Bronchial epithelial cell (primary cell): ENCODE data around the gene VARS1. TPM values are rescaled to one million over a fixed set of nuclear protein-coding genes. Genes with fewer than 3 reads are reported as not detected.
"Not testable (repeated sequence)": the region's sequence is repeated elsewhere in the genome, so short reads cannot be mapped to it uniquely, and the experiment has no call there.

Experiments used
- DNase-seq: peaks from one replicate; pipeline ENCODE4 v3.0.0-alpha.2; 2010; ENCODE audit warnings: low read depth
- FAIRE-seq: peaks from 2 replicates; lab custom pipeline; 2011; peaks lifted over from hg19 to GRCh38; lab: Jason Lieb, UNC
- H3K27me3 ChIP-seq: 2 replicates; pipeline ENCODE4 v1.5.1; 2011; ENCODE audit warnings: low read length; ENCODE audit not compliant: control insufficient read depth, insufficient read depth
- H3K36me3 ChIP-seq: 2 replicates; pipeline ENCODE4 v1.5.1; 2011; ENCODE audit warnings: low read length; ENCODE audit not compliant: control insufficient read depth, insufficient read depth
- H3K4me3 ChIP-seq: 2 replicates; pipeline ENCODE4 v1.5.1; 2011; ENCODE audit warnings: mild to moderate bottlenecking, low read depth, low read length, control low read depth
- total RNA-seq: library from RNA; depleted of rRNA; stranded (reverse); fragments of >200 nt; gene quantifications from 2 replicates; pipeline ENCODE4 v1.2.1, GENCODE V29; 2014
- TF ChIP-seq, protein P1 (sequence below): IDR thresholded peaks from 2 replicates; pipeline ENCODE4 v1.5.1; 2011; ENCODE audit warnings: mild to moderate bottlenecking, moderate library complexity, low read length, control low read depth, inconsistent platforms; ENCODE audit not compliant: insufficient read depth, severe bottlenecking

VARS1 gene
- total RNA-seq, 1 donor from 2014 or later: 53.2 TPM

DNA sequence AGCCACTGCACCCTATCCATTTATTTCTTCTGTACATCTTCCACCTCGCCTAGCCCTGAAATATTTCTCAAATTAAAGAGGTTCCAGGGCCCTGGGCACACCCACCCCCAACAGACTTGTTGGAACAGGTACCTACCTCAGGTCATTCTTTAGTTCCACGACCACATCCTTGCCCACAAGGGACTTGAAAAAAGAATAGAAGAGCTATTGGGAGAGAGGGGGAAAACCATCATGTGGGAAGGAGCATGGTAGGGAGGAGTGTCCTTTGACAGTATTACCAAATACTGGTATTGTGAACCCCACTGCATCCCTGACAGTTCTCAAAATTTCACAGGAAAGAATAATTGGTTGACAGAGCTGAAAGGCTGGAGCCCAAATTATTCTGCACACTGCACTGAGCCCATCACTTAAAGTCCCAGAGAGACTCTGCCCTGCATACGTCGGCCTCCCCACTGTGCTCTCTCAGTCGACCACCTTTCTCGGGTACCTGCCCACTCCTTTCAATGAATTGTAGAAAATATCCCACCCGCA, 10.5 kb upstream of the VARS1 start:
- FAIRE-seq (no peak), DNase-seq (peak; percentile 51)
- Histone ChIP-seq H3K27me3 (no peaks in the 10 kb centered on the region), H3K36me3 (no peaks in the 10 kb centered on the region), H3K4me3 (peak overlapping the region; percentile 60)
- TF ChIP-seq, protein P1, sequence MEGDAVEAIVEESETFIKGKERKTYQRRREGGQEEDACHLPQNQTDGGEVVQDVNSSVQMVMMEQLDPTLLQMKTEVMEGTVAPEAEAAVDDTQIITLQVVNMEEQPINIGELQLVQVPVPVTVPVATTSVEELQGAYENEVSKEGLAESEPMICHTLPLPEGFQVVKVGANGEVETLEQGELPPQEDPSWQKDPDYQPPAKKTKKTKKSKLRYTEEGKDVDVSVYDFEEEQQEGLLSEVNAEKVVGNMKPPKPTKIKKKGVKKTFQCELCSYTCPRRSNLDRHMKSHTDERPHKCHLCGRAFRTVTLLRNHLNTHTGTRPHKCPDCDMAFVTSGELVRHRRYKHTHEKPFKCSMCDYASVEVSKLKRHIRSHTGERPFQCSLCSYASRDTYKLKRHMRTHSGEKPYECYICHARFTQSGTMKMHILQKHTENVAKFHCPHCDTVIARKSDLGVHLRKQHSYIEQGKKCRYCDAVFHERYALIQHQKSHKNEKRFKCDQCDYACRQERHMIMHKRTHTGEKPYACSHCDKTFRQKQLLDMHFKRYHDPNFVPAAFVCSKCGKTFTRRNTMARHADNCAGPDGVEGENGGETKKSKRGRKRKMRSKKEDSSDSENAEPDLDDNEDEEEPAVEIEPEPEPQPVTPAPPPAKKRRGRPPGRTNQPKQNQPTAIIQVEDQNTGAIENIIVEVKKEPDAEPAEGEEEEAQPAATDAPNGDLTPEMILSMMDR: no peak

DNA sequence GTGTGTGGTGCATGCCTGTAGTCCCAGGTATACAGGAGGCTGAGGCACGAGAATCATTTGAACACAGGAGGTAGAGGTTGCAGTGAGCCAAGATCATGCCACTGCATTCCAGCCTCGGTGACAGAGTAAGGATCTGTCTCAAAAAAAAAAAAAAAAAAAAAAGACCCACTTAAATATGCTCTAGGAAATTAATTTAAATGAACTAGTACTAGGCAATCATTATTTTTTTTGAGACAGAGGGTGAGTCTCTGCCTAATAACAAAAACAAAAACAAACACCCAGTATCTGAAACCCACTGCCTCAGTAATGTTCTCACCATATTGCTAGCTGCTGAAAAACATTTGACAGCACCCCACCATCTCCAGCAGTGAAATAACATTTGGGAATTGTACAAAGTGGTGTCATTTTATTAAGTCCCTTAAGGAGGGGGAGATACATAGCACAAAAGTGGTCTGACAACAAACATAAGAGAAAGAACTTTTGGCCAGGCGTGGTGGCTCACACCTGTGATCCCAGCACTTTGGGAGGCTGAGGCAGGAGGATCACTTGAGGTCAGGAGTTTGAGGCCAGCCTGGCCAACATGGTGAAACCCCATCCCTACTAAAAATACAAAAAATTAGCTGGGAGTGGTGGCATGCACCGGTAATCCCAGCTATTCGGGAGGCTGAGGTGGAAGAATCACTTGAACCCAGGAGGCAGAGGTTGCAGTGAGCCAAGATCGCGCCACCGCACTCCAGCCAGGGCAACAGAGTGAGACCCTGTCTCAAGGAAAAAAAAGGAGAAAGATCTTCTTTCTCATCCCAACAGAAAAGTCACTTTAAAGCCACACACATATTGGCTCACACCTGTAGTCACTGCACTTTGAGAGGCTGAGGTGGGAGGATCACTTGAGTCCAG, 5.7 kb upstream of the VARS1 start:
- not testable (repeated sequence) for FAIRE-seq

DNA sequence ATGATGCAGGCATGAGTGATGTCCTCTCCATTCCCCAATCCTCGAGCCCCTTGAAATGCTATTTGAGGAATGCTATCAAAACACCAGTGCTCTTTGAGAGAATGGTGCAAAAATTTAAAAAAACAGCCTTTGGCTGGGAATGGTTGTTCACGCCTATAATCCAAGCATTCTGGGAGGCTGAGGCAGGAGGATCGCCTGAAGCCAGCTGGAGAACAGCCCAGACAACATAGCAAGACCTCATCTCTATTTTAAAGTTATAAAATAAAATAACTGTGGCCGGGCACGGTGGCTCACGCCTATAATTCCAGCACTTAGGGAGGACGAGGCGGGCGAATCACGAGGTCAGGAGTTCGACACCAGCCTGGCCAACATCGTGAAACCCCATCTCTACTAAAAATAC, 4.2 kb upstream of the VARS1 start:
- no peaks in the 10 kb centered on the region for H3K36me3 ChIP-seq
- TF ChIP-seq, protein P1: no peak
- no peak for DNase-seq
- H3K27me3 ChIP-seq: no peaks in the 10 kb centered on the region
- no peak for FAIRE-seq
- no peak overlapping the region for H3K4me3 ChIP-seq

More for the DNA sequence above, 5.7 kb upstream of the VARS1 start:
- H3K36me3 ChIP-seq, H3K27me3 ChIP-seq, H3K4me3 ChIP-seq, DNase-seq: not testable (repeated sequence)

DNA sequence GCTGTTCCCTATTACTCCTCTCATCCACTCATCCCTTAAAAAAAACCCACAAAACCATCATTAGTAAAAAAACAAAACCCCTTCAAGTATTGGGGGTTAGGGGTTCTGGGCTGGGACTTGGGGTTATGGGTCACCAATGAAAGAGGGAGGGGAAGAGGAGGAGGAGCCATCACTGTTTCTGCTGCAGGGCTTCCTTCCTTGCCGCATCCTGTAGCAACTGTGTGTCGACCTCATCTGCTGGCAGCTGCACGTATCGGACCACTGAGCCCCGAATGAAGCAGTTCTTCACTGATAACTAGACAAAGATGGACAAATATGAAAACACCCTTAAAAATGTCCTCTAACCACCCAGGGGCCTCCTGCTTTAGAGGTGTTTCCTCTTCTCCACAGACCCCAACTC, 2.0 kb upstream of the VARS1 start:
- FAIRE-seq (no peak), DNase-seq (no peak)
- TF ChIP-seq, protein P1: no peak
- Histone ChIP-seq H3K4me3 (no peak overlapping the region), H3K36me3 (peaks cover 2% of the 10 kb centered on the region), H3K27me3 (no peaks in the 10 kb centered on the region)

DNA sequence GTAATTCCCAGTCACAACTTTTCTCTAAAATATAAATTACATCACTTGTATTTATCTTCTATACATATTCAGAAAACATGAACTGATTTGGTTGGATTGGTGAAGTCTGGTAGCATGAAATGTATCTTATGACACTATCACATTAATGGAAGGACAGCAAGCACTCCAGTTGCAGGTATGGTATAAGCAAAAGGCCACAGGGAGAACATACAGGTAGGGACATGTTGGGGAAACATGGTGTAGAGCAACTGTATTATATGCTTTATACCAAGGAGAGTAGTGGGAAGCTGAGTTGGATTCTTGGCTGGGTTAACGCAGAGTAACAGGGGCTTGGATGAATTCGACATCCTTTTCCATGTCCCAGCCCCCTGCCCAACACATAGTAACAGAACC, 1.4 kb upstream of the VARS1 start:
- peaks cover 7% of the 10 kb centered on the region for H3K36me3 ChIP-seq
- no peak overlapping the region for H3K4me3 ChIP-seq
- DNase-seq (peak; percentile 47), FAIRE-seq (no peak)
- no peaks in the 10 kb centered on the region for H3K27me3 ChIP-seq
- TF ChIP-seq, protein P1: no peak

DNA sequence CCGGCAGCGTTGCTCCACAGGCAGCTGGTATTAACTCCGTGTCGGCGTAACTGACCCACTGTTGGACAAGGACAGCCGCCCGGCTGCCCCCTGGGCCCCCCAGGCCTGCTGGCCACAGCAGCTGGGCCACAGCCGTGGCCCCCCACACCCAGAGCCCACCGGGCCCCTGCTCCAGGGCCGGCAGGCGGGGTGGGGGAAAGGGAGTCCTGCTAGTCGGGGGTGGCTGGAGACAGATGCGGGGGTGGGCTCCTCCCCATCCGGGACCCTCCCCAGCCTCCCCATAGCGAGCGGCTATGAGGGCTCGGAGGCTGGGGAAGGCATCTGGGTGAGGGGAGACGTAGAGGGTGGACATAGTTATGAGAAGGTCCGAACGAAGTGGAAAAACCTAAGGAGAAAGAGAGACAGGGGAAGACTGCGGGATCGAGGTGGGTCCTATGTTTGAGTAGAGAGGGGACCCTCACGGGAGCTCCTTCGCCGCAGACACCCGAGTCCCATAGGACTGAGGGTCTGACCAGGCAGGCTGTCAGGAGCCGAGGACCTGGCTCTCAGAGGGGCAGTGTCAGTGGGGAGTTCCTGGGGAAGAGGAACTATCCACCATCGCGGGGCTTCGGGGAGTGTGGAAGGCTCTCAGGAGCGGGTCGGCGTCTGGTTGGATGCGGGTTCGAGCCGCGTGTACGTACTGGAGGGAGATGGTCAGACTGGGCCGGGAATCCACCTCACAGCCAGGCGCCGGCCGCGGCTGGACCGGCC, 511 bp downstream of the VARS1 start:
- Histone ChIP-seq H3K4me3 (peak overlapping the region; percentile 95), H3K27me3 (no peaks in the 10 kb centered on the region), H3K36me3 (peaks cover 13% of the 10 kb centered on the region)
- FAIRE-seq (no peak), DNase-seq (no peak)
- TF ChIP-seq, protein P1: no peak
